NK-92 (cell line): ENCODE measurements around the gene SFRP2.

Experiments used
- DNase-seq: peaks from one replicate; lab custom pipeline; 2025; ENCODE audit not compliant: unreplicated experiment; lab: John Stamatoyannopoulos, UW

SFRP2 gene

DNA sequence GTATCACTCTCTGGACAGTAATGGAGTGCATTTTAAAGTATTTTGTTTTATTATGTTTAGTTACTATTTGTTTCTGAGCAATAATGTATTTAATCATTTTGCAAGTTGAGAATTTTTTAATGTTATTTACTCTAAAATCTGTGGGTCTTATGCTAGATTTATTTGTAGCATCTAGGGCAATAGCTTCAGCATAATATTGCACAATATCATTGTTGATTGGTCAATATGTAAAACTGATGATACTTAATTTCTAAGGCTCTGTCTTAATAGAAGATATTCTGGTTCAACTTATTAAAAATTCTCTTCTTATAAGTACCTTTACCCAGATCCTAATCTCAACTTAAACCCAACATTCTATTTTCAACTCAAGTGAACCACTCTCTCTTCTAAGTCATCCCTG lies 11.5 kb downstream of the SFRP2 start:
- no peak for DNase-seq

DNA sequence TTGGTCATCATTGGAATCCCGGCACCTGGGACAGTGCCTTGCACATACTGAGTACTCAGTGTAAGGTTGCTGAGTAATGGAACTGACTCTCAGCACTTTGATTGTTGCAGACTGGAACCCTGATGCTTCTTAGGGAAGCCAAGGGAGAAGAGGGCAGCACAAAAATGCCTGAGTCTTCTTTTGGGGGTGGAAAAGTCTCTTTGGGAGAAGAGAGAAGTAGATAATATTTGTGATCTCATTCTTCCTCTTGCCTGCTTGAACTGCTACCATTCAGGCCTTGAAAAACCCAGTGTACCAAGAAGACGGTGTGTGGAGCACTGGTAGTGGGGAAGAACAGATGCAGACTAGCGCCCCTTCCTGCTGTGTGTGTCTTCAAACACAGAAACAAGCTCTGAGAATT lies 12.3 kb downstream of the SFRP2 start:
- no peak for DNase-seq

DNA sequence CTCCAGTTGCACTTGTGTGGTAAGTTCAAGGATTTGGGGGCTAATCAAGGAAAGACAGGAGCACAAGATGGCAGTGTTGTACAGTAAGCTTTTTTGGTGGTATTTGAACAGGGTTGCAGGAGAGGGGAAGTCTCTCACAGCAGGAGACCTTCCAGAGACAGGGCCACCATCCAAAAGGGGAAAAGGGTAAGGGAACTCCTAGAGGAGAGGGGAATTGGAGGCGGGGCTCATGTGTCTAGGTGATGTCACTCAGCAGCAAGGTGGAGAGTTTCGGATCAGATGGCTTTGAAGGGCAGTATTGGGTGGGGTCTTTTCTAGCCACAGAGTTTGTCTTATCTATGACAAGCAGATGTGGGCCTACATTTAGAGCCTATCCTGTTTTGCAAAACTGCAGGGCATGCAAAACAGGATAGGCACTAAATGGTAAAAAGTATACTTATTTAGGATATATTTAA lies 15.6 kb downstream of the SFRP2 start:
- DNase-seq, result no peak

DNA sequence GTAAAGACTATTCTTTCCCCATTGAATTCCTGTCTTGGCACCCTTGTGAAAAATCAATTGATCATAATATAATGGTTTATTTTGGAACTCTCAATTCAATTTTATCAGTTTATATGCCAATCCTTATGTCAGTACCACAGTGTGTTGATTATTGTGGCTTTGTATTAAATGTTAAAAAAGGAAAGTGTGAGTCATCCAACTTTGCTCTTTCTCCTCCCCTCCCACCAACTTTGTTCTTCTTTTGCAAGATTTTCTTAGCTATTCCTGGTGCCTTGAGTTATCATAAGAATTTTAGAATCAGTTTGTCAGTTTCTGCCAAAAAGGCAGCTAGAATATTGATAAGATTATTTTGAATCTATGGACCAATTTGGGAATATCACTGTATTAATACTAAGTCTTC lies 17.8 kb downstream of the SFRP2 start:
- no peak for DNase-seq

DNA sequence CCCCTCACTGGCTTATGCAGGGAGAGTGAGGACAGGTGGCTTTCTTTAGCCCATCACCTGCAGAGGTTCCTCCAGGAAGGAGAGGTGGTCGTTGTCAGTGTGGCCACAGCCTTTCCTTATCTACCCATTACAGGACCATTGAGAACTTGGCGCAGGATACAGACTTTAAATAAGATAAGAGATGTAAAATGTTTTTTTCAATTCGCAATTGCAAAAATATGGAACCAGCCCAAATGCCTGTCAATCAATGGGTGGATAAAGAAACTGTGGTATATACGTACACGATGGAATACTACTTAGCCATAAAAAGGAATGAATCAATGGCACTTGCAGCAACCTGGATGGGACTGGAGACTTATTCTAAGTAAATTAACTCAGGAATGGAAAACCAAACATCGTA lies 22.1 kb downstream of the SFRP2 start:
- no peak for DNase-seq

DNA sequence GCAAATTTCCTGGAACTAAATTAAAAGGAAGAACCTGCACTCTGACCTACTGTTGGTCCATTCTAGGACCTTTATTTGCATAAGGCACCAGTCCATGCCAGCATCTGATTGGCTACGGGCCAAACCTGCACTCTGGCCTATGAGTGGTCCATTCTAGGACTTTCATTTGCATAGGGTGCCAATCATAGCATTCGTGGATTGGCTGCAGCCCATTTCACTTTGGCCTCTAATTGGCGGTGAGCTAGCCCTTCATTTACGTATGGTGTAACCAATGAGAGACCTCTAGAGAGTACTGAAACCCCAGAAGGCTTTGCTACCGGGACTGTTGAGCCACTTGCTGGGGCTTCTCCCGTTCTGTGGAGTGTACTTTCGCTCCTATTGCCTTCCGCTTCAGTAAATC lies 23.0 kb downstream of the SFRP2 start:
- no peak for DNase-seq

DNA sequence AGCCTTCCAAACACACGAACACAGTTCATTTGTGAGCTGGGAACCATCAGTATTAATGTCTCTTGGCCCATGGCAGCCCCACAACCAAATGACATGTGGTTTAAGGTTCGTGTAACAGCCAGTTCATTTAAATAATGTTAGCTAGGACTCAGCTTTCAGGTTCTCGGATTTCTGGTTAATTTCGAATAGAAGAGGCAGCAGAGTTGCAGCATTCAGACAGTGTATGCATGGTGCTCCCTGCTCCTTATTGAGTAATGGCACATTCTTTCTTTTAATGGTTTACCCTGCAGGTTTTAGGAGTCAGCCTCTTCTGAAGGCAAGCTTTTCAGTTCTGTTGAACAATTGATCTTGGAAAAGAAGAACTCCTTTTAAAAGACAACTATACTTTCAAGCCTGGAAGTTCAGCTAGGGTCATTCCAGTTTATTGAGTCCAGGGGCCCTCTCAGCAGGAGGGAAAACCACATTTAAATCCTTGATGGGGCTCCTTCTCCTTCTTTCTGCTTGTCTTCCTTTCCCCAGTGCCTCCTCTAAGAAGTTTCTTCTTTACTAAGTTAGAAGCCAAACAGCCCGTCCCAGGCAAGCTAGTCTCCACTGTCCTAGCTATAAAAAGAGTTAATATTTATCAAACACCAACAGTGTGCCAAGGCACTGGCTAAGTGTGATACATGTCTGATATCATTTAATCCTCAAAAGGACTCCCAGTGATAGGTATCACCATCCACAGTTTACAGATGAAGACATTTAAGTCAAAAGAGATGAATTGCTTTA lies 24.1 kb downstream of the SFRP2 start:
- DNase-seq, result no peak

DNA sequence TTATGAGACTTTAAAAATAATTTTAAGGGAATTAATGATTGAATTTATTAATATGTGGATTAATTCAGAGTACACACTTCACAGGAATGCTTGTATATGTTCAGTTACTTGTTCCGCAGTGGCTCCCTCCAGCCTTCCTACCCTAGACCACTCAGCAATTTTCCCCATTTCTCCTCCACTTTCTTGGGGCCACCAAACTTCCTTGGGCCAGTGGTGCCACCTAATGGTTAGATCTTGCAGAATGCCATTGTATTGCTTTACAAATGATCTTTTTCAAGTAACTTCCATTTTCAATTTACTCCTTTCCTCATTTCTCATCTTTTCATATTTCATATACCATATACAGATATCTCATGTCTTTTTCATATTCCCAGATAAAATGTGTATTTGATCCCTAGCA lies 25.5 kb downstream of the SFRP2 start:
- DNase-seq, result no peak

DNA sequence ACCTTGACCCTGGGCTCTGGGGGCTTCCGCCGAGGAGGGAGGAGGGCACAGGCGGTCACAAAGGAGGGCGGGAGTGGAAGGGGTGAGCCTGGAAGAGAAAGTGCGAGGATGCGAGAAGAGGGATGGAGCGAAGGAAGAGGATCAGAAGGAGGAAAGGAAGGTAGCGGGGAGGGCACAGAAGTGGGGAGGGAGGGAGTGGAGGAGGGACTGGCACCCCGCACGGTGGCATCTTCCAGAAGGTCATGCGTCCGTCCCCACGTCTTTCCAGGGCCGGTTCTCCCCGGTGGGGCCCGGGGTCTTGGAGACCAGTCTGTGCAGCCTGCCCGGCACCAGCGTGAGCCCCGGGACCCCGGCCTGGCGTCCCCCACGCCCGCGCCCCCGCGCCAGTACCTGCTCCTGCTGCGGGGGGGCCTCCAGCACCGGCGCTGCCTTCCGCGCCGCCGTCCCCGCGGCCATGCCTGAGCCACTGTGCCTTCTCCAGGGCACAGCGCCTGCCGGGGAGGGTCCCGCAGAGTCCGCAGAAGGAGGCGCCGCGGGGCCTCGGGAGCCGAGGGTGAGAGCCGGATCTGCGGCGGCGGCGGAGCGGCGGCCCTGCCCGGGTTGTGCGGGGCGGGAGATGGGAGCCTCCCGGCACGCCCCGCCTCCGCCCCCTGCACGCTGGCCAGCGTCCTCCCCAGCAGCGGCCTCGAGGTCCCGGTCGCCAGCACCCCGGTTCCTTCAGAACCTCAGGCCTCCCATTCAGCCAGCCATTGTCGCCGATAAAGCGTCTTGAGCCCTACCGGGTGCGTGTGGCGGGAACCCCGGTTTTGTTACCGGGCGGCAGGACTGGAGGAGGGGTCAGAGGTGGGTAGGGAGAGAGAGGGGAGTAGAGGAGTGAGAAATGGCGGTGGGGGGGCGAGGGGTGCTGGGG lies 29.2 kb downstream of the SFRP2 start, which contains the start of gene RNF175:
Gene RNF175, minus strand, starts transcription at position 618 of the 910 bp plus-strand sequence. Its CDS starts 162 bp downstream, at position 456.
- DNase-seq, result no peak

DNA sequence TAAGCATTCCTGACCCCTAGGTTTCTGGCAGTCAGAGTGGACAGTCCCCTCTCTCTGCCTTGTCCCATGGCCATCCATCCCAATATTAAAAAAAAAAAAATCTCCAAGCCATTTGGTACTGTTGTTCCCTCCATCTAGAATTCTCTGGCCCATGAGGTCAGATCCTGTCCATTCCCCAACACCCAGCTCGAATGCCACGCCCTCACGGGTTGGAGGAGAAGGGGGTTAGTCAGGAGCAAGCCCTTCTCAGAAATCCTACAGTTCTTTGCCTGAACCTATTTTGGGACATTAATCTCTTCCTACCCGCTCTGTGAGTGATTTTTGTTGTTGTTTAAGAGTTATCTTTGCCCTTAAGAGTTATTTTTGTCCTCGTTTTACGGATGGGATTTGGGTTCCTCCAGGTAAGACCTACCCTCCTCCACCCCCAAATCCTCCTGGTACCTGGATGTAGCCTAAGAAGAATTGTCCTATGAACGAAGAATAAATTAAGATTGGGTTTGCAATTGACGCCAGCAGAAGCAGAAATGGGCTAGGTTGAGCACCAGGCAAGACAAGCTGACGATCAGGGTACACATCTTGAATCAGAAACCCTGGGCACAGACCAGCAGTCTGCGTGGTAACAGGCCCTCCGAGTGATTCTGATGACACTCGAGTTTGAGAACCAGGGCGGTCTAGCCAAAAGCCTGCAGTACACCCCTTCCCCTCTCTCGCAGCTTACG lies 30.0 kb downstream of the SFRP2 start:
- DNase-seq, result no peak

DNA sequence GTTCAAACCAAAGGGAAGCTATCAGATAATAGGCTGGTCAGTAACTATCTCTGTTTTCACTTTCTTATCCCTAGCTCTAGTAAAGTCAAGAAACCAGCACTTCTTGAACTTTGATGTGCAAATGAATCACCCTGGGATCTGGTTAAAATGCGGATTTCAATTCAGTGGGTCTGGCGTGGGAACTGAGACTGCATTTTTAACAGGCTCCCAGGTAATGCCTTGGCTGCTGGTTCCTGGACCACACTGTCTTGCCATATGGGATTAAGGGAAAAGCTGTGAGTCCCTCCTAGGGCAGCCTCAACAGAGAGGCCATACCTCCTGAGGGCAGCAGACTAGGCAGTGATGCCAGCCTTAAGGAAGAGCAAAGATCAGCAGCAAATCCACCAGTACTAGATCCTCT lies 30.7 kb downstream of the SFRP2 start:
- no peak for DNase-seq

DNA sequence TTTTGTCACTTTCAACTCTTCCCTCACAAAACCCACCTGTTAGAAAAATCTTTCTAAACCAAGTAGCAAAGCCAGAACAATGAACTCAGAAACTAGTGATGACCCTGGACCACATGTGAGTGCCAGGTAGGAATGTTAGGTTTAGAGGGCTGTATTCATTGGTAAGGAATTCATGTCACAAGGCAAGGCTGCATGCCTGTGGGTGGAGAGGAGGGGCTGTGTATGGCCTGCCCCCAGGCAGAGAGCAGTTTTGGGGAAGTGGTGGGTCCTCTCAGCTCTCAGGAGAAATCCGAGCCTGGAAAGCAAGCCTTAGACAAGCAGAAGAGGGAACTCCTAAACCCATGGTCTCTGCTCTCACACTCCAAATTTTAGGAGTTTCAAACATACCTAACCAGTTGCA lies 31.5 kb downstream of the SFRP2 start:
- DNase-seq, result no peak

DNA sequence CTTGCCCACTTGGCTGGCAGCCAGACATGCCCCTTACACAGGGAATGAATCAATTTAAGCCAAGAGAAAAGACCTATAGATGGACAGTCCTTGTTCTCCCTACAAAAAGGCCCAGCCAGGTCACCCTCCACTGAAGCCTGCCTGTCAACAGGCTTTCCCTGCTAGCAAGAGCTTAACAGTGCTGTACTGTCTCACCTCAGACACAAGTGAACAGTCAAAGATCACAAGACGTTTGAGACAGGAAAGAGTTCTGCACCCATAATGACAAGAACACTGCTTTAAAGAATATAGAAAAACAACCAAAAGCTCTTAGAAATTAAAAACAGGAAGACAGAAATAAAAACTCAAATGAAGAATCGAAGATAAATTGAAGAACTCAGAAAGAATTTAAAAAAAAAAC lies 33.7 kb downstream of the SFRP2 start:
- DNase-seq, result no peak

DNA sequence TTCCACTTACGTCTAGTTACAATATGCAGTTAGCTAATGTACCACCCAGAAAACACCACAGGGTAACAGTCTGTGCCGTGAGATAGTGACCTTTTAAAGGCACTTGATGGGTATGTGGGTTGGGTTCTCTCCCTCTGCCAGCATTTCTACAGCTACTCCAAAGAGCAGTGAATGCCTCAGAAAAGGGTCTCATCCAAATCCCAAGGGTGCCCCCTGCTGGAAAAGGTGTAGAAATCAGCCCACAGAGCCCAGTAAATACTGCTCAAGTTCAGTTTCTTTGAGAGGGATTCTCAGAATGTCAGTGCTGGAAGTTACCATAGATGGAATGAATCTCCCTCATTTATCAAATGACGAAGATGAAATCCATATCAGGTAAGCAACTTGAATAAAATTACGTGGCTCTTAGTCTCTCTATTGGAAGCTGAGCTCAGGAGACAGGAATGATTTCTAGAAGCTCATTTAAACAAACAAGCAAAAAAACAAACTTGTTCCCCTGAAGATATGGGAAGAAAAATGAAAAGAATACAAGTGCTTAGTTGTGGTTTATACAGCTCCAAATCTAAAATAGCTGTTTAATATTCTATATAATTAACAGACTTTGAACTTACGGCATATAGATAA lies 38.6 kb downstream of the SFRP2 start:
- DNase-seq, result no peak

DNA sequence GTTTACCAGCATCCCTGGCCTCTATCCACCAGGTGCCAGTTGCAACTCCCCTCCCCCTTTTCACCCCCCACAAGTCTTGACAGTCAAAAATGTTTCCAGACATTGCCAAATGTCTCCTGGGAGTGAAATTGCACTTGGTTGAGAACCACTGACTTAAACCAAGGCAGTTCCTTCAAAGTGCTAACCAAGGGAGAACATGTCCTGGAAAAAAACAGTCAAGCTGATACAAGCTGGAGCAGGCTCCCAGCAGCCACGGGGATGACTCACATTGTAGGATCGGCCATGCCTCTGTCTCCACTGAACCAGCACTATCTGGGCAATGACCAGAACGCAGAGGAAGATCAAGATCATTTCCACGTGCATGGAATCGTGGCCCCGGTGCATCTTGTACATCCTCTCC lies 40.5 kb downstream of the SFRP2 start:
- no peak for DNase-seq

DNA sequence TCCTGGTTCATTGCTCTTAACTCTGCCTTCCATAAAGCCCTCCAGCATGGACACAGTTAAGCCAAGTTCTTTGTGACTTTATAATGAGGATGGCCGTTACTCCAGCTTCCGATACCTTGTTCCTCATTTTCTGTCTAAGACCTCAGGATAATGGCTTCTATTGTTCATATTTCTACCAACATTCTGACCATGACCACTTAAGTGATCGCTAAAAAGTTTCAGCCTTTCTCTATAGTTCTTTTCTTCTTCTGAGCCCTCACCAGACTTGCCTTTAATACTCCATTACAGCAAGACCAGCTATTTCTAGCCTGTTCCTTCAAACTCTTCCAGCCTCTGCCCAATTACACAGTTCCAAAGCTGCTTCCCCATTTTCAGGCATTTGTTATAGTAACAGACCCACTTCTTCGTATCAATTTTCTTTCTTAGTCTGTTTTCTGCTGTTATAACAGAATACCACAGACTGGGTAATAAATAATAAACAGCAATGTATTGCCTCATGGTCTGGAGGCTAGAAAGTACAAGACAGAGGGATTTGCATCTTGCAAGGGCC lies 41.4 kb downstream of the SFRP2 start:
- DNase-seq, result no peak

DNA sequence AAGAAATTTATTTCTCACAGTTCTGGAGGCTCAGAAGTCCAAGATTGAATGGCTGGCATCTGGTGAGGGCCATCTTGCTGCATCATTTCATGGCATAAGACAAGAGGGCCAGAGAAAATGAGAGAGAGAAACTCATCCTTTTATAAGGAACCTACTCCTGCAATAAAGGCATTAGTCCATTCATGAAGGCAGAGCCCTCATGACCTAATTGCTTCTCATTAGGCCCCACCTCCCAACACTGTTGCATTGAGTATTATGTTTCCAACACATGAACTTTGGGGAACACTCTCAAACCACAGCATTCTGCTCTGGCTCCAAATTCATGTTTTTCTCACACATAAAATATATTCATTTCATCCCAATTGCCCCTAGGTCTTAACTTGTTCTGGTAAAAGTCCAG lies 43.2 kb downstream of the SFRP2 start:
- no peak for DNase-seq

DNA sequence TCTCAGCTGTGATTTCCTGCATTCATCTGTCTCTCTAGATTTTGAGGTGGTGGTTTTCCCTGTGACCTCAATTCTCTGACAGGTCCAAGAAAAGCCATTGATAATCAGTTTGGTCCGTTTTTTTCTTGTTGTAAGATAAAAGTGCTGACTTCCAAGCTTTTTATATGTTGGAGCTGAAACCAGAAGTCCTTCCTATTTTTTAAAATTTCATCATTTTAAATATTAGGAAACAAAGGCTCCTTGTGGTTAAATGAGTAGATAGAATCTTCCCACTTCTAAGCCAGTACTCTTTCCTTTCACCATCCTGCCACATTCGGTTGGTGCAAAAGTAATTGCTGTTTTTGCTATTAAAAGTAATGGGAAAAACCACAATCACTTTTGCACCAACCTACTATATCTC lies 47.3 kb downstream of the SFRP2 start:
- no peak for DNase-seq

DNA sequence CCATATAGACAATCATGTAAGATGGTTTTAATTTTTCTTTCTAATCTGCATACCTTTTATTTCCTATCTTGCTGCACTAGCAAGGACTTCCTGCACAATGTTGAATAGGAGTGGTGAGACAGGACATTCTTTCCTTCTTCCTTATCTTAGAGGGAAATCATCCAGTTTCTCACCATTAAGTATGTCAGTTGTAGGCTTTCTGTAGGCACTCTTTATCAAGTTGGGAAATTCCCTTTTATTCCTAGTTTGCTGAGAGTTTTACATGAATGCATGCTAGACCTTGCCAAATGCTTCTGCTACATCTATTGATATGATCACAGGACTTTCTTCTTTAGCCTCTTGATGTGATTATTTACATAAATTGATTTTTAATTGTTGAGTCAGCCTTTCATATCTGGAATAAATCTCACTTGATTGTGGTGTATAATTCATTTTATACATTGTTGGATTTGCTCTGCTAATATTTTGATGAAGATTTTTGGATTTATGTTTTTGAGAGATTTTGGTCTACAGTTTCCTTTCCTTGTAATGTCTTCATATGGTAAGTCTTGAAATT lies 52.9 kb downstream of the SFRP2 start:
- no peak for DNase-seq

DNA sequence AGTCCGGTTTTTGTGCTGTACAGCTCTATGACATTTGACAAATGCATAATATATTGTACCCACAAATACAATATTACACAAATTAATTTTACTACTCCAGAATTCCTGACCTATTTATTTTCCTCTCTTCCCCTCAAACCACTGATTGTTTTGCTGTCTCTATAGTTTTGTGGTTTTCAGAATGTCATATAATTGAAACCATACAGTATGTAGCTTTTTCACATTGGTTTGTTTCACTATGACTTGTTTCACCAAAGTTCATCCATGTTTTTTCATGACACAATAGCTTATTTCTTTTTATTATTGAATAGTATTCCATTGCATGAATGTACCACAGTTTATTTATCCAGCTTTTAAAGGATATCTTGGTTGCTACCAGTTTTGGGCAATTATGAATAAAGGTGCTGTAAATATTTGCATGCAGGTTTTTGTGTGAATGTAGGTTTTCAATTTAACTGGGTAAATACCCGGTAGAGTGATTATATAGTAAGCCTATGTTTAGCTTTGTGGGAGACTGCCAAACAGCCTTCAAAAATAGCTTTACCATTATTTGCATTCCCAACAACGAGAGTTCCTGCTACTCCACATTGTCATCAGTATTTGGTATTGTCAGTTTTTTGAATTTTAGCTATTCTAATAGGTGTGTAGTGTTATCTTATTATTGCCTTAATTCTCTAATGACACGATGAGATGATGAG lies 55.0 kb downstream of the SFRP2 start:
- no peak for DNase-seq
